H9 (cell line): Measurements from ENCODE around the gene STK17B. TPM values are rescaled to one million over a fixed set of nuclear protein-coding genes. Genes with fewer than 3 reads are reported as not detected.
A peak's percentile ranks its signal among the peaks of the same experiment; 100 is the strongest.

Experiments used
- DNase-seq: peaks from one replicate; pipeline ENCODE4 v3.0.0-alpha.2; 2017
- H2AFZ ChIP-seq: one replicate; pipeline ENCODE4 v1.6.1; 2013; ENCODE audit warnings: mild to moderate bottlenecking, low read length, control low read depth, moderate library complexity
- H2AK5ac ChIP-seq: 2 replicates; pipeline ENCODE4 v1.6.1; 2013; ENCODE audit warnings: low read length, control low read depth, mixed read lengths; ENCODE audit not compliant: insufficient read length
- H2BK120ac ChIP-seq: one replicate; pipeline ENCODE4 v1.6.1; 2013; ENCODE audit warnings: low read depth, mild to moderate bottlenecking, low read length, control low read depth, inconsistent platforms; ENCODE audit not compliant: poor library complexity, severe bottlenecking
- H2BK12ac ChIP-seq: 2 replicates; pipeline ENCODE4 v1.6.1; 2013; ENCODE audit warnings: low read length, control low read depth, mixed read lengths, low read depth; ENCODE audit not compliant: insufficient read length
- H2BK15ac ChIP-seq: 2 replicates; pipeline ENCODE4 v1.6.1; 2013; ENCODE audit warnings: low read depth, low read length, control low read depth
- H2BK20ac ChIP-seq: one replicate; pipeline ENCODE4 v1.6.1; 2013; ENCODE audit warnings: low read depth, mild to moderate bottlenecking, low read length, control low read depth, inconsistent platforms; ENCODE audit not compliant: poor library complexity, severe bottlenecking
- H2BK5ac ChIP-seq: 2 replicates; pipeline ENCODE4 v1.6.1; 2013; ENCODE audit warnings: low read length, control low read depth, mixed read lengths; ENCODE audit not compliant: insufficient read length
- H3K14ac ChIP-seq: 2 replicates; pipeline ENCODE4 v1.6.1; 2013; ENCODE audit warnings: low read length, control low read depth; ENCODE audit not compliant: insufficient read depth
- H3K18ac ChIP-seq: 2 replicates; pipeline ENCODE4 v1.6.1; 2013; ENCODE audit warnings: low read depth, mild to moderate bottlenecking, mixed read lengths, low read length, control low read depth; ENCODE audit not compliant: insufficient read length
- H3K23ac ChIP-seq: 2 replicates; pipeline ENCODE4 v1.6.1; 2013; ENCODE audit warnings: low read length, control low read depth, mixed read lengths, low read depth; ENCODE audit not compliant: insufficient read length
- H3K23me2 ChIP-seq: 2 replicates; pipeline ENCODE4 v1.6.1; 2013; ENCODE audit warnings: low read depth, mild to moderate bottlenecking, mixed read lengths, low read length, control low read depth; ENCODE audit not compliant: insufficient read length, poor library complexity, severe bottlenecking
- H3K27ac ChIP-seq: 2 replicates; pipeline ENCODE4 v1.5.1; 2013; ENCODE audit warnings: low read length, control low read depth, mixed read lengths, low read depth; ENCODE audit not compliant: insufficient read length
- H3K27me3 ChIP-seq: 2 replicates; pipeline ENCODE4 v1.6.1; 2013; ENCODE audit warnings: low read length, control low read depth, inconsistent platforms; ENCODE audit not compliant: insufficient read depth
- H3K4ac ChIP-seq: 2 replicates; pipeline ENCODE4 v1.6.1; 2013; ENCODE audit warnings: low read depth, mild to moderate bottlenecking, control low read depth, inconsistent platforms, low read length, moderate library complexity
- H3K4me1 ChIP-seq: 2 replicates; pipeline ENCODE4 v1.6.1; 2013; ENCODE audit warnings: low read length, control low read depth, inconsistent platforms; ENCODE audit not compliant: insufficient read depth
- H3K4me2 ChIP-seq: 2 replicates; pipeline ENCODE4 v1.6.1; 2013; ENCODE audit warnings: low read length, control low read depth, mixed read lengths; ENCODE audit not compliant: insufficient read length, insufficient read depth
- H3K56ac ChIP-seq: 2 replicates; pipeline ENCODE4 v1.6.1; 2013; ENCODE audit warnings: low read depth, mild to moderate bottlenecking, mixed read lengths, low read length, control low read depth; ENCODE audit not compliant: insufficient read length
- H3K79me1 ChIP-seq: 2 replicates; pipeline ENCODE4 v1.6.1; 2013; ENCODE audit warnings: low read depth, mild to moderate bottlenecking, moderate library complexity, low read length, control low read depth, inconsistent platforms; ENCODE audit not compliant: insufficient read depth, poor library complexity, severe bottlenecking
- H3K79me2 ChIP-seq: 2 replicates; pipeline ENCODE4 v1.6.1; 2013; ENCODE audit warnings: low read length, control low read depth, inconsistent platforms; ENCODE audit not compliant: insufficient read depth
- H3K9ac ChIP-seq: 2 replicates; pipeline ENCODE4 v1.6.1; 2013; ENCODE audit warnings: low read length, control low read depth, mixed read lengths; ENCODE audit not compliant: insufficient read length; ENCODE audit errors: extremely low read depth
- H3K9me3 ChIP-seq: one replicate; pipeline ENCODE4 v1.6.1; 2013; ENCODE audit warnings: low read depth, low read length, inconsistent platforms; ENCODE audit not compliant: control insufficient read depth
- H3T11ph ChIP-seq: one replicate; pipeline ENCODE4 v1.6.1; 2013; ENCODE audit warnings: mild to moderate bottlenecking, low read length, control low read depth, inconsistent platforms
- H4K20me1 ChIP-seq: one replicate; pipeline ENCODE4 v1.6.1; 2013; ENCODE audit not compliant: control insufficient read depth, insufficient read length, insufficient read depth
- H4K5ac ChIP-seq: 2 replicates; pipeline ENCODE4 v1.6.1; 2013; ENCODE audit warnings: low read depth, mild to moderate bottlenecking, mixed read lengths, low read length, control low read depth; ENCODE audit not compliant: insufficient read length
- H4K8ac ChIP-seq: replicated peaks from 2 replicates; pipeline ENCODE4 v1.6.1; 2013; ENCODE audit warnings: low read length, control low read depth, mixed read lengths, low read depth; ENCODE audit not compliant: insufficient read length
- H4K91ac ChIP-seq: 2 replicates; pipeline ENCODE4 v1.6.1; 2013; ENCODE audit warnings: low read depth, mild to moderate bottlenecking, moderate library complexity, mixed read lengths, low read length, control low read depth; ENCODE audit not compliant: insufficient read length
- H3K27ac Mint-ChIP-seq, 3 experiments: 2 replicates in 2 of 3; 3 replicates in 1 of 3; pipeline ENCODE4 v1.8.0; 2020 to 2021; ENCODE audit warnings: mixed read lengths in 3 of 3, mild to moderate bottlenecking in 1 of 3, moderate library complexity in 1 of 3
- H3K27me3 Mint-ChIP-seq: 2 replicates; pipeline ENCODE4 v1.8.0; 2021; ENCODE audit warnings: low read depth, mild to moderate bottlenecking, moderate library complexity, mixed read lengths
- H3K36me3 Mint-ChIP-seq, 3 experiments: 2 replicates in 2 of 3; 3 replicates in 1 of 3; pipeline ENCODE4 v1.8.0; 2020 to 2021; ENCODE audit warnings: low read depth in 3 of 3, mixed read lengths in 3 of 3; ENCODE audit not compliant: insufficient read depth in 1 of 3
- H3K4me1 Mint-ChIP-seq, 2 experiments: 2 replicates each; pipeline ENCODE4 v1.8.0; 2020; ENCODE audit warnings: mixed read lengths in 2 of 2
- H3K4me3 Mint-ChIP-seq, 2 experiments: 2 replicates in 1 of 2; 3 replicates in 1 of 2; pipeline ENCODE4 v1.8.0; 2020 to 2021; ENCODE audit warnings: mild to moderate bottlenecking in 2 of 2, mixed read lengths in 2 of 2, moderate library complexity in 1 of 2
- H3K9me3 Mint-ChIP-seq, 2 experiments: 2 replicates in 1 of 2; 3 replicates in 1 of 2; pipeline ENCODE4 v1.8.0; 2020; ENCODE audit warnings: mild to moderate bottlenecking in 2 of 2, mixed read lengths in 2 of 2, moderate library complexity in 1 of 2
- CTCF ChIP-seq: fragments of 200-600 bp; sonication (generic); conservative IDR thresholded peaks from 3 replicates; pipeline ENCODE4 v1.8.0; 2021; ENCODE audit warnings: antibody characterized with exemption, mild to moderate bottlenecking
- WGBS: extraction: QIAGEN DNeasy Blood & Tissue Kit; methylation state at CpG from one replicate; pipeline ENCODE4 v1.1.7; 2013; ENCODE audit warnings: missing lambda C conversion rate, low lambda C conversion rate, mixed read lengths; ENCODE audit not compliant: insufficient read length; ENCODE audit errors: extremely low coverage; 5-methylcytosine and 5-hydroxymethylcytosine counted together
- total RNA-seq: library from RNA; stranded (reverse); gene quantifications from 2 replicates; pipeline ENCODE4 v1.2.1, GENCODE V29; 2021

Gene STK17B
- total RNA-seq, 1 experiment from 2014 or later = 6.1 TPM

GRCh38 chr2:196167666-196168065 lies 3.7 kb downstream of the STK17B start:
- H3K23me2 ChIP-seq = peaks cover 11% of the 10 kb centered on the region
- no peaks in the 10 kb centered on the region for H3K27me3 ChIP-seq
- Mint-ChIP-seq H3K9me3 (no peaks in the 10 kb centered on the region), H3K27ac (peak overlapping the region; percentile 27 to 66 (median 29); a peak in 4 of 7 replicates), H3K4me1 (peaks cover 41 to 49% of the 10 kb centered on the region in 2 experiments), H3K36me3 (peaks cover 0 to 7% (median 4%) of the 10 kb centered on the region in 3 experiments; a peak in 2 of 7 replicates), H3K27me3 (peaks cover 12% of the 10 kb centered on the region), H3K4me3 (0 out of 5 replicates have a peak overlapping the region, but pooled peaks of 1 of the 2 experiments have one; percentile 21)
- no peak overlapping the region for H3K4ac ChIP-seq
- H3K9me3 ChIP-seq = no peaks in the 10 kb centered on the region
- no peak overlapping the region for H2BK12ac ChIP-seq
- H3K79me1 ChIP-seq = no peaks in the 10 kb centered on the region
- no peak overlapping the region for H3K9ac ChIP-seq
- H2AK5ac ChIP-seq = no peak overlapping the region
- no peak overlapping the region for H2AFZ ChIP-seq
- no peak overlapping the region for H2BK5ac ChIP-seq
- H3K18ac ChIP-seq = no peak overlapping the region
- H2BK15ac ChIP-seq = no peak overlapping the region
- H2BK20ac ChIP-seq = no peak overlapping the region
- H3K4me1 ChIP-seq = peaks cover 5% of the 10 kb centered on the region; the same call in 1 of the 2 replicates
- H3K23ac ChIP-seq = no peak overlapping the region
- no CpG with 5 or more reads among the region's 2 CpGs for WGBS
- DNase-seq = no peak
- H3K27ac ChIP-seq = no peak overlapping the region
- H3T11ph ChIP-seq = no peak overlapping the region
- no peak overlapping the region for H3K4me2 ChIP-seq
- H4K91ac ChIP-seq = no peak overlapping the region
- H4K8ac ChIP-seq = no peak overlapping the region
- no peaks in the 10 kb centered on the region for H4K20me1 ChIP-seq
- TF ChIP-seq CTCF = no peak
- no peak overlapping the region for H3K14ac ChIP-seq
- no peak overlapping the region for H4K5ac ChIP-seq
- peaks cover 1% of the 10 kb centered on the region; the same call in 1 of the 2 replicates for H3K79me2 ChIP-seq
- H3K56ac ChIP-seq = no peak overlapping the region
- H2BK120ac ChIP-seq = no peak overlapping the region
